Heart left ventricle (tissue), 13 donors: ENCODE results near the gene CNTD1.

Experiments used
- POLR2A ChIP-seq, 2 donors: fragments of 450-650 bp; IDR thresholded peaks; one replicate each; pipeline ENCODE4 v1.6.1; 2017; ENCODE audit warnings: antibody characterized with exemption in 2 of 2, mild to moderate bottlenecking in 2 of 2, moderate library complexity in 2 of 2
- TF ChIP-seq, protein P1 (sequence below), 12 donors: fragments of 200-600 bp; sonication (generic) in 4 of 12; IDR thresholded peaks; one replicate each; pipeline versions ENCODE4 v1.5.0 to v1.8.0; 2018 to 2022; ENCODE audit warnings: antibody characterized with exemption in 12 of 12, mild to moderate bottlenecking in 5 of 12
- donor health status: ischemic (EF 13 %, LVEDD 7.1; RV severe dilation, severe dysfunction).
- donor health status: DM: no; HTN: yes; CAD: no.
- donor health status: DM: no; HTN: no; CAD: no.
- donor health status: ischemic (EF 25% LVEDD 6.9; RV normal size, moderate dysfunction).
- donor health status: ischemic (EF 25% LVEDD 5.7; RV mildly dilated, moderate dysfunction).
- donor health status: ischemic (EF 35%, LVEDD 5.7; RV mildly dilated, moderate dysfunction).
- donor health status: nonischemic (EF 11% LVEDD 7.7; RV severe dilation, severe dysfunction).
- donor health status: DM: yes; HTN: yes; CAD: no.
- donor health status: PGD.
- donor health status: ischemic (EF 29% LVEDD 5.4; RV normal size, mild dysfunction).
- donor health status: nonischemic (EF 23%, LVEDD 6.1; RV moderate dilation, normal function).

DNA sequence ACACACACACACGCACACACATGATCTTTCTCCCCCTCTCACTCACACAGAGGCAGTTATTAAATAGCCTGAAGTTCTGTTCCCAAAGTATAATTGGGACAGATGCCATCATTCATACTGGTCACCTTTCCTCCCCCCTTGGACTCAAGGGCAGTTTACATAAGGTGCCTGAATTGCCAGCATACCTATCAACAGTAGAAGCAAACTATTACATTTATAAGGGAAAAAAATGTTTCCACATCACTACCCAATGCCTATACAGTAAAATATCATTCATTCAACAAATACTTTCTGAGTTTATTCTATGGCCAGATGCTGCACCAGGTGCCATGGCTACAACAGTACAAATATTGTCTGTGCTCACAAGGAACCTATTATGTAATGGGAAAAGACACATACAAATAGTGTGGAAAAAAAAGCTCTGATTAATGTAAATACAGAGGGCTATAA, 6.3 kb downstream of the CNTD1 start:
- TF ChIP-seq POLR2A (IDR thresholded peaks at IDR 0.05) = no peak
- TF ChIP-seq, protein P1, sequence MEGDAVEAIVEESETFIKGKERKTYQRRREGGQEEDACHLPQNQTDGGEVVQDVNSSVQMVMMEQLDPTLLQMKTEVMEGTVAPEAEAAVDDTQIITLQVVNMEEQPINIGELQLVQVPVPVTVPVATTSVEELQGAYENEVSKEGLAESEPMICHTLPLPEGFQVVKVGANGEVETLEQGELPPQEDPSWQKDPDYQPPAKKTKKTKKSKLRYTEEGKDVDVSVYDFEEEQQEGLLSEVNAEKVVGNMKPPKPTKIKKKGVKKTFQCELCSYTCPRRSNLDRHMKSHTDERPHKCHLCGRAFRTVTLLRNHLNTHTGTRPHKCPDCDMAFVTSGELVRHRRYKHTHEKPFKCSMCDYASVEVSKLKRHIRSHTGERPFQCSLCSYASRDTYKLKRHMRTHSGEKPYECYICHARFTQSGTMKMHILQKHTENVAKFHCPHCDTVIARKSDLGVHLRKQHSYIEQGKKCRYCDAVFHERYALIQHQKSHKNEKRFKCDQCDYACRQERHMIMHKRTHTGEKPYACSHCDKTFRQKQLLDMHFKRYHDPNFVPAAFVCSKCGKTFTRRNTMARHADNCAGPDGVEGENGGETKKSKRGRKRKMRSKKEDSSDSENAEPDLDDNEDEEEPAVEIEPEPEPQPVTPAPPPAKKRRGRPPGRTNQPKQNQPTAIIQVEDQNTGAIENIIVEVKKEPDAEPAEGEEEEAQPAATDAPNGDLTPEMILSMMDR (IDR thresholded peaks at IDR 0.05) = no peak
